Endothelial cell of umbilical vein (primary cell): ENCODE data around the gene EIF3I. TPM values are rescaled to one million over a fixed set of nuclear protein-coding genes. Genes with fewer than 3 reads are reported as not detected.

ENCODE experiments used
- BruUV-seq: library from RNA; stranded (reverse); fragments of 400-500 nt; replicated peaks from 2 replicates; lab custom pipeline; 2021; lab: Mats Ljungman, UMichigan
- CTCF ChIA-PET: fragments of 300-600, 350-600 bp; sonication (Branson Sonifier 250); formaldehyde crosslinking; loops from one replicate; lab custom pipeline; 2021; ENCODE audit warnings: antibody characterized with exemption, inconsistent platforms; lab: Charles Lee
- POLR2A ChIA-PET: fragments of 300-600, 350-600 bp; sonication (Branson Sonifier 250); formaldehyde crosslinking; loops from one replicate; lab custom pipeline; 2021; ENCODE audit warnings: antibody characterized with exemption, inconsistent platforms; lab: Charles Lee
- DNase-seq: peaks from one replicate; pipeline ENCODE4 v3.0.0-alpha.2; 2011; ENCODE audit warnings: low read depth, low spot score
- FAIRE-seq: peaks from 2 replicates; lab custom pipeline; 2011; peaks lifted over from hg19 to GRCh38; lab: Jason Lieb, UNC
- H2AFZ ChIP-seq: 2 replicates; pipeline ENCODE4 v1.6.0; 2012; ENCODE audit warnings: low read depth, low read length, control low read depth, inconsistent platforms
- H3K27ac ChIP-seq: 2 replicates; pipeline ENCODE4 v1.5.1; 2011; ENCODE audit warnings: low read depth, mild to moderate bottlenecking, control low read depth, low read length, moderate library complexity; ENCODE audit not compliant: insufficient read depth
- H3K27me3 ChIP-seq, 2 experiments: 2 replicates each; pipeline versions ENCODE4 v1.6.0 to v1.6.1; 2011; ENCODE audit warnings: low read length in 2 of 2, mixed read lengths in 1 of 2; ENCODE audit not compliant: control insufficient read depth in 2 of 2, insufficient read depth in 2 of 2
- H3K36me3 ChIP-seq, 2 experiments: 2 replicates in 1 of 2; 3 replicates in 1 of 2; pipeline ENCODE4 v1.5.1; 2011; ENCODE audit warnings: low read length in 2 of 2, mild to moderate bottlenecking in 1 of 2, moderate library complexity in 1 of 2; ENCODE audit not compliant: control insufficient read depth in 2 of 2, insufficient read depth in 2 of 2; ENCODE audit errors: extremely low read depth in 1 of 2
- H3K4me1 ChIP-seq: 3 replicates; pipeline ENCODE4 v1.5.1; 2011; ENCODE audit warnings: mild to moderate bottlenecking, low read length; ENCODE audit not compliant: control insufficient read depth, insufficient read depth; ENCODE audit errors: extremely low read depth
- H3K4me2 ChIP-seq: 2 replicates; pipeline ENCODE4 v1.6.1; 2011; ENCODE audit warnings: low read length, control low read depth, mixed read lengths; ENCODE audit not compliant: insufficient read depth
- H3K4me3 ChIP-seq, 3 experiments: fragments of 200-600 bp in 1 of 3; sonication (generic), shearing (Covaris generic) in 1 of 3; replicated peaks in 1 of 3; 2 replicates each; pipeline ENCODE4 v1.5.1; 2011 to 2016; ENCODE audit warnings: control low read depth in 3 of 3, low read length in 3 of 3, mild to moderate bottlenecking in 2 of 3, inconsistent platforms in 1 of 3, low read depth in 1 of 3, moderate library complexity in 1 of 3; ENCODE audit not compliant: insufficient read depth in 1 of 3
- H3K79me2 ChIP-seq: 2 replicates; pipeline ENCODE4 v1.6.0; 2012; ENCODE audit warnings: low read length, inconsistent platforms; ENCODE audit not compliant: control insufficient read depth, insufficient read depth
- H3K9ac ChIP-seq: replicated peaks from 2 replicates; pipeline ENCODE3; 2011; ENCODE audit warnings: low read length, control low read depth; ENCODE audit not compliant: insufficient read depth; ENCODE audit errors: extremely low read depth
- H3K9me1 ChIP-seq: replicated peaks from 3 replicates; pipeline ENCODE4 v1.6.0; 2011; ENCODE audit warnings: mild to moderate bottlenecking, low read length; ENCODE audit not compliant: control insufficient read depth, insufficient read depth; ENCODE audit errors: extremely low read depth
- H3K9me3 ChIP-seq: replicated peaks from 2 replicates; pipeline ENCODE4 v1.5.1; 2012; ENCODE audit warnings: low read length, inconsistent platforms; ENCODE audit not compliant: control insufficient read depth, insufficient read depth
- H4K20me1 ChIP-seq: replicated peaks from 2 replicates; pipeline ENCODE3; 2011; ENCODE audit warnings: mild to moderate bottlenecking, low read length; ENCODE audit not compliant: control insufficient read depth, insufficient read depth; ENCODE audit errors: extremely low read depth
- EZH2 ChIP-seq: IDR thresholded peaks from 2 replicates; pipeline ENCODE4 v1.6.1; 2012; ENCODE audit warnings: borderline replicate concordance, low read depth, mild to moderate bottlenecking, moderate library complexity, low read length, inconsistent platforms; ENCODE audit not compliant: severe bottlenecking
- FOS ChIP-seq: IDR thresholded peaks from 2 replicates; pipeline ENCODE4 v1.6.1; 2011; ENCODE audit warnings: mild to moderate bottlenecking, low read length, moderate library complexity, borderline replicate concordance; ENCODE audit not compliant: insufficient read depth
- GATA2 ChIP-seq: IDR thresholded peaks from 2 replicates; pipeline ENCODE4 v1.7.0; 2011; ENCODE audit warnings: low read depth, mild to moderate bottlenecking, moderate library complexity, mixed read lengths, low read length; ENCODE audit not compliant: insufficient read length, insufficient read depth
- JUN ChIP-seq: IDR thresholded peaks from 2 replicates; pipeline ENCODE4 v1.6.1; 2011; ENCODE audit warnings: borderline replicate concordance, low read depth; ENCODE audit not compliant: insufficient read length, insufficient read depth
- MYC ChIP-seq: IDR thresholded peaks from one replicate; pipeline ENCODE4 v1.6.1; 2011; ENCODE audit warnings: mild to moderate bottlenecking, low read depth, low read length
- POLR2A ChIP-seq: IDR thresholded peaks from 2 replicates; pipeline ENCODE4 v1.6.1; 2012; ENCODE audit warnings: low read depth, mild to moderate bottlenecking, control low read depth, low read length
- POLR2AphosphoS5 ChIP-seq: IDR thresholded peaks from 2 replicates; pipeline ENCODE4 v1.6.1; 2012; ENCODE audit warnings: low read depth, mild to moderate bottlenecking, control low read depth, low read length, moderate library complexity; ENCODE audit not compliant: insufficient read depth
- dilution Hi-C: fragments of 300-500 bp; cut with MboI; formaldehyde crosslinking; loops from one replicate; pipeline ENCODE4 v1.15.0; 2019; ENCODE audit warnings: low sequenced_read_pairs; ENCODE audit not compliant: extremely low pct_ligation_motif_present
- intact Hi-C: fragments of 100-400 bp; cut with micrococcal nuclease; formaldehyde crosslinking; loops from one replicate; pipeline ENCODE4 v1.10.0; 2022
- polyA plus RNA-seq, 4 experiments: library from polyadenylated mRNA; depleted of rRNA in 3 of 4; stranded (reverse) in 3 of 4; unstranded in 1 of 4; fragments of >200 nt; gene quantifications; 2 replicates each; pipeline versions ENCODE4 v1.2.1 to v1.2.3, GENCODE V29; 2011 to 2012; ENCODE audit warnings: missing spikeins in 1 of 4
- total RNA-seq: library from RNA; stranded (reverse); gene quantifications from 2 replicates; pipeline ENCODE4 v1.2.3, GENCODE V29; 2021
- TF ChIP-seq, protein P1 (sequence below): IDR thresholded peaks from 2 replicates; pipeline ENCODE4 v1.6.1; 2011; ENCODE audit not compliant: insufficient read depth, insufficient read length
- TF ChIP-seq, protein P2 (sequence below), 2 donors: IDR thresholded peaks; 1 replicate in 1 of 2; 2 replicates in 1 of 2; pipeline ENCODE4 v1.5.1; 2011; ENCODE audit warnings: low read length in 2 of 2, mild to moderate bottlenecking in 2 of 2, moderate library complexity in 2 of 2, control low read depth in 1 of 2, inconsistent platforms in 1 of 2, low read depth in 1 of 2; ENCODE audit not compliant: insufficient read depth in 1 of 2; ENCODE audit errors: extremely low read depth in 1 of 2

Gene EIF3I
- total and polyA plus RNA-seq, 2 donors (not counting 3 experiments of a cell fraction or from before 2014, with no cell fraction given): 186 to 331 TPM

GRCh38 chr1:32182060-32182459 lies 40.1 kb upstream of the EIF3I start:
- H3K4me1 ChIP-seq: peaks cover 22% of the 10 kb centered on the region
- H2AFZ ChIP-seq: no peak overlapping the region
- no peaks in the 10 kb centered on the region for H4K20me1 ChIP-seq
- CTCF ChIA-PET: interaction anchor here (1.2 kb wide), 1 partner anchor 10 kb away, joined by 6 read pairs; no protein-coding TSS in a partner anchor
- no peak overlapping the region for H3K9ac ChIP-seq
- H3K9me3 ChIP-seq: no peaks in the 10 kb centered on the region
- no peak for FAIRE-seq
- POLR2A ChIA-PET: interaction anchor here (0.7 kb wide), 1 partner anchor 14 kb away, joined by 3 read pairs; no protein-coding TSS in a partner anchor
- peaks cover 58% of the 10 kb centered on the region for H3K79me2 ChIP-seq
- H3K27ac ChIP-seq: no peak overlapping the region
- peak overlapping the region; percentile 96 for H3K4me2 ChIP-seq
- TF ChIP-seq POLR2AphosphoS5 (no peak), GATA2 (no peak)
- TF ChIP-seq, protein P1, sequence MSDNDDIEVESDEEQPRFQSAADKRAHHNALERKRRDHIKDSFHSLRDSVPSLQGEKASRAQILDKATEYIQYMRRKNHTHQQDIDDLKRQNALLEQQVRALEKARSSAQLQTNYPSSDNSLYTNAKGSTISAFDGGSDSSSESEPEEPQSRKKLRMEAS: no peak
- BruUV-seq: no TSS peak
- no peaks in the 10 kb centered on the region for H3K9me1 ChIP-seq
- DNase-seq: no peak
- peaks cover 12 to 18% of the 10 kb centered on the region in 2 experiments for H3K36me3 ChIP-seq
- no peak overlapping the region for H3K4me3 ChIP-seq
- dilution Hi-C loops (no loop called here), intact Hi-C loops (no loop called here)
- H3K27me3 ChIP-seq: no peaks in the 10 kb centered on the region

DNA sequence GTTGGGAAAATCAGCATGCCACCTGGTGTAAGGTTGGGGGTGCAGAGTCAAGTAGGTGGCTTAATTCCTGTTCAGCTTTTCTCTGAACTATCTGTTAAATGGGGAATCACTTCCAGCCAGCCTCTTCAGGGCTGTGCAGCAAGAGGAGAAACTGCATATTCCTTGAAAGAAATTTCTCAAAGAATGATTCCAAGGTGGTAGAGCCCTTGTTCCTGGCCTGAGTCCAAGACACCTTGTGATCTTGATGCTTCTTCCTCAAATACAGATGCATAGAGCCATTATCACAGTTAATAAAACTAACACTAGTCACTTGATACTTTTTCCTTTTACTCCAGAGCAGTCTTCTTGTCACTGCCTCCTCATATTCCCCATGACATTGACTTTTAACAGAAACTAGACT lies 37.6 kb upstream of the EIF3I start:
- H3K9me3 ChIP-seq: no peaks in the 10 kb centered on the region
- no peak overlapping the region for H2AFZ ChIP-seq
- TF ChIP-seq POLR2A (no peak), POLR2AphosphoS5 (no peak), MYC (no peak), GATA2 (no peak), EZH2 (no peak), FOS (no peak), JUN (no peak)
- TF ChIP-seq, protein P1: no peak
- TF ChIP-seq, protein P2, sequence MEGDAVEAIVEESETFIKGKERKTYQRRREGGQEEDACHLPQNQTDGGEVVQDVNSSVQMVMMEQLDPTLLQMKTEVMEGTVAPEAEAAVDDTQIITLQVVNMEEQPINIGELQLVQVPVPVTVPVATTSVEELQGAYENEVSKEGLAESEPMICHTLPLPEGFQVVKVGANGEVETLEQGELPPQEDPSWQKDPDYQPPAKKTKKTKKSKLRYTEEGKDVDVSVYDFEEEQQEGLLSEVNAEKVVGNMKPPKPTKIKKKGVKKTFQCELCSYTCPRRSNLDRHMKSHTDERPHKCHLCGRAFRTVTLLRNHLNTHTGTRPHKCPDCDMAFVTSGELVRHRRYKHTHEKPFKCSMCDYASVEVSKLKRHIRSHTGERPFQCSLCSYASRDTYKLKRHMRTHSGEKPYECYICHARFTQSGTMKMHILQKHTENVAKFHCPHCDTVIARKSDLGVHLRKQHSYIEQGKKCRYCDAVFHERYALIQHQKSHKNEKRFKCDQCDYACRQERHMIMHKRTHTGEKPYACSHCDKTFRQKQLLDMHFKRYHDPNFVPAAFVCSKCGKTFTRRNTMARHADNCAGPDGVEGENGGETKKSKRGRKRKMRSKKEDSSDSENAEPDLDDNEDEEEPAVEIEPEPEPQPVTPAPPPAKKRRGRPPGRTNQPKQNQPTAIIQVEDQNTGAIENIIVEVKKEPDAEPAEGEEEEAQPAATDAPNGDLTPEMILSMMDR (IDR thresholded peaks at IDR 0.05; ENCODE audit: extremely low read depth in 1 of 2, insufficient read depth in 1 of 2, low read depth in 1 of 2, low read length in 2 of 2): no peak
- CTCF ChIA-PET: no interaction called here
- no peak overlapping the region for H3K27ac ChIP-seq
- no peaks in the 10 kb centered on the region for H3K27me3 ChIP-seq
- H3K36me3 ChIP-seq: peaks cover 23 to 25% of the 10 kb centered on the region in 2 experiments
- H3K4me2 ChIP-seq: no peak overlapping the region
- peak; percentile 28 for FAIRE-seq
- peaks cover 65% of the 10 kb centered on the region for H3K79me2 ChIP-seq
- no peak overlapping the region for H3K4me3 ChIP-seq
- no peaks in the 10 kb centered on the region for H4K20me1 ChIP-seq
- intact Hi-C loops: no loop called here
- no peaks in the 10 kb centered on the region for H3K9me1 ChIP-seq
- no TSS peak for BruUV-seq
- no peak for DNase-seq
- H3K9ac ChIP-seq: no peak overlapping the region
- peaks cover 17% of the 10 kb centered on the region for H3K4me1 ChIP-seq
- POLR2A ChIA-PET: no interaction called here
- dilution Hi-C loops: no loop called here
